Thyroid gland (tissue), 4 donors: ENCODE measurements around the gene NELFA.
"Not testable (repeated sequence)": the region's sequence is repeated elsewhere in the genome, so short reads cannot be mapped to it uniquely, and the experiment has no call there.

ENCODE experiments used
- POLR2A ChIP-seq, 2 donors: fragments of 450-650 bp; IDR thresholded peaks; one replicate each; pipeline ENCODE4 v1.6.1; 2017; ENCODE audit warnings: antibody characterized with exemption in 2 of 2, mild to moderate bottlenecking in 2 of 2, moderate library complexity in 1 of 2
- TF ChIP-seq, protein P1 (sequence below), 6 experiments: fragments of 200-600 bp in 3 of 6; fragments of 450-650 bp in 3 of 6; sonication (generic) in 3 of 6; IDR thresholded peaks; one replicate each; pipeline ENCODE4 v1.5.1; 2016 to 2019; ENCODE audit warnings: antibody characterized with exemption in 6 of 6, mild to moderate bottlenecking in 2 of 6, inconsistent platforms in 1 of 6, moderate library complexity in 1 of 6

DNA sequence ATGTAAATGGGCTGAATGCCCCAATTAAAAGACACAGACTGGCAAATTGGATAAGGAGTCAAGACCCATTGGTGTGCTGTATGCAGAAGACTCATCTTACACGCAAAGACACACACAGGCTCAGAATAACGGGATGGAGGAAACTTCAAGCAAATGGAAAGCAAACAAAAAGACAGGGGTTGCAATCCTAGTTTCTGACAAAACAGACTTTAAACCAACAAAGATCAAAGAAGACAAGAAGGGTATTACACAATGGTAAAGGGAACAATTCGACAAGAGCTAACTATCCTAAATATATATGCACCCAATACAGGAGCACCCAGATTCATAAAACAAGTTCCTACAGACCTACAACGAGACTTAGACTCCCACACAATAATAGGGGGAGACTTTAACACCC, 9.5 kb downstream of the NELFA start:
- TF ChIP-seq, protein P1, sequence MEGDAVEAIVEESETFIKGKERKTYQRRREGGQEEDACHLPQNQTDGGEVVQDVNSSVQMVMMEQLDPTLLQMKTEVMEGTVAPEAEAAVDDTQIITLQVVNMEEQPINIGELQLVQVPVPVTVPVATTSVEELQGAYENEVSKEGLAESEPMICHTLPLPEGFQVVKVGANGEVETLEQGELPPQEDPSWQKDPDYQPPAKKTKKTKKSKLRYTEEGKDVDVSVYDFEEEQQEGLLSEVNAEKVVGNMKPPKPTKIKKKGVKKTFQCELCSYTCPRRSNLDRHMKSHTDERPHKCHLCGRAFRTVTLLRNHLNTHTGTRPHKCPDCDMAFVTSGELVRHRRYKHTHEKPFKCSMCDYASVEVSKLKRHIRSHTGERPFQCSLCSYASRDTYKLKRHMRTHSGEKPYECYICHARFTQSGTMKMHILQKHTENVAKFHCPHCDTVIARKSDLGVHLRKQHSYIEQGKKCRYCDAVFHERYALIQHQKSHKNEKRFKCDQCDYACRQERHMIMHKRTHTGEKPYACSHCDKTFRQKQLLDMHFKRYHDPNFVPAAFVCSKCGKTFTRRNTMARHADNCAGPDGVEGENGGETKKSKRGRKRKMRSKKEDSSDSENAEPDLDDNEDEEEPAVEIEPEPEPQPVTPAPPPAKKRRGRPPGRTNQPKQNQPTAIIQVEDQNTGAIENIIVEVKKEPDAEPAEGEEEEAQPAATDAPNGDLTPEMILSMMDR (IDR thresholded peaks at IDR 0.05): not testable (repeated sequence)
- TF ChIP-seq POLR2A (IDR thresholded peaks at IDR 0.05): not testable (repeated sequence)
